ENCODE measurements around the gene CYP20A1.
"Not testable (repeated sequence)": the region's sequence is repeated elsewhere in the genome, so short reads cannot be mapped to it uniquely, and the experiment has no call there.

CYP20A1 gene

DNA sequence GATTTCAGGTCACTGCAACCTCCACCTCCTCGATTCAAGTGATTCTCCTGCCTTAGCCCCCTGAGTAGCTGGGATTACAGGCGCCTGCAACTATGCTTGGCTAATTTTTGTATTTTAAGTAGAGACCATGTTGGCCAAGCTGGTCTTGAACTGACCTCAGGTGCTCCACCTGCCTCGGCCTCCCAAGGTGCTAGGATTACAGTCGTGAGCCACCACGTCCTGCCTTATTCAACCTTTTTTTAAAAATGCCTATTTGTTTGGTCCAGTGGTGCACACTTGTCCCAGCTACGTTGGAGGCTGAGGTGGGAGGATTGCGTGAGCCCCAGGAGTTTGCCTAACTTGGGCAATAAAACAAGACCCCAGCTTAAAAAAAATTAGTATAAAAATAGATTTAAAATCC is 43.3 kb downstream of the CYP20A1 start:
- DNase-seq: no peak

DNA sequence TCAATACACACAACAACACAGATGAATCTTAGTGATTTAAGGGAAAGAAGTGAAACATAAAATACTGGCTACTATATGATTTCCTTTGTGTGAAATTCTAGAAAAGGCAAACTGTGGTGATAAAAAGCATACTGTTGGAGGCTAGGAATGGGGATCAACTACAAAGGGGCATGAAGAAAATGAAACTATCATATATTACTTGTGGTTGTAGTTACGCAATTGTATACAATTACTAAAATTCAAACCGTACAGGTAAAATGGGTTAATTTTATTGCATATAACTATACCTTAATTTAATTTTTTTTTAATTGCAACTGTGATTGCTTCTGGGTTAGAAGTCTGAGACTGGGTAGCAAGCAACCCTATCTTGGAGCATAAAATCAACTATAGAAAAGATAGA is 47.7 kb downstream of the CYP20A1 start:
- DNase-seq: no peak

DNA sequence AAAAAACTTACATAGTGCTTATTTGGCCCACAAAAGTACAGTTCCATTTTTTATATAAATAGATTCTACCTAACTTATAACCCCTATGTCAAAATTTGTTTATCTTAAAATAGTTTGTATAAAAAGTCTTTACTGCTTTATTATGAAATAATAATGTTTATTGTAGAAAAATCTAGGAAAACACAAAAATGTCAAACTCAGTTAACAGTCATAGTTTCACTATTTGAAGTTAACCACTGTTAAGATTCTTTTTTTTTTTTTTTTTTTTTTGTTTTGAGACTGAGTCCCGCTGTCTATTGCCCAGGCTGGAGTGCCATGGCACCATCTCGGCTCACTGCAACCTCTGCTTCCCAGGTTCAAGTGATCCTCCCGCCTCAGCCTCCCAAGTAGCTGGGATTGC is 62.8 kb downstream of the CYP20A1 start:
- DNase-seq: no peak

DNA sequence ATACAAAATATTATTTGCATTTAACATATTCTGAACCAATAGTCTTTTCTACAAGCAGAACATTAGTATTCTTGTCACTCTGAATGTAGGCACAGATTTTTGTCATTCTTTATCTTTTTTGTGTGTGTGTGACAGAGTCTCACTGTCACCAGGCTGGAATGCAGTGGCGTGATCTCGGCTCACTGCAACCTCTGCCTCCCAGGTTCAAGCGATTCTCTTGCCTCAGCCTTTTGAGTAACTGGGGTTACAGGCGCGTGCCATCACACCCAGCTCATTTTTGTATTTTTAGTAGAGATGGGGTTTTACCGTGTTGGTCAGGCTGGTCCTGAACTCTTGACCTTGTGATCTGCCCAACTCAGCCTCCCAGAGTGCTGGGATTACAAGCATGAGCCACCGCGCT is 63.8 kb downstream of the CYP20A1 start:
- DNase-seq: not testable (repeated sequence)

GRCh38 chr2:203310688-203311436 is 72.0 kb downstream of the CYP20A1 start:
- DNase-seq: no peak

GRCh38 chr2:203326356-203326755 is 87.5 kb downstream of the CYP20A1 start:
- DNase-seq: no peak

DNA sequence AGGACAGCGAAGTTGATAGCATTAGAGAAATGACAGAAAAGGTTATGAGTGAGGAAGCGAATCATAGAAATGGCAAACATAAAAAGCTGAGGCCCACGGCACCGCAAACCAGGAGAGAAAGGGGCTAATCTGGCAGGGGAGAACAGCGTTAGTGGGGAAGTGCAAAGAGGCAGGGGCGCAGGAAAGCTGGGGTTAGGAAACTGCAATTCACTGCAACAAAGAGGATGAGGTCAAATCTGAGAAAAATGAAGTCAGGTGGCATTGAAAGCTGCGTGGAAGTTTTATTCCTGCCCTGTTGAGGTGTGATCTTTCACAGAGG is 88.7 kb downstream of the CYP20A1 start:
- DNase-seq: no peak

- peak; percentile 37 for DNase-seq
Measured at GRCh38 chr2:203327901-203328759, 89.3 kb downstream of the CYP20A1 start, which contains the start of gene ABI2. TSS of gene ABI2 (plus strand) at chr2:203328394. CDS start at chr2:203328515, 121 bp downstream.

GRCh38 chr2:203328760-203329540 is 90.1 kb downstream of the CYP20A1 start:
- peak; percentile 6 for DNase-seq

GRCh38 chr2:203330434-203330833 is 91.6 kb downstream of the CYP20A1 start:
- DNase-seq: no peak

GRCh38 chr2:203338322-203338721 is 99.5 kb downstream of the CYP20A1 start:
- no peak for DNase-seq

DNA sequence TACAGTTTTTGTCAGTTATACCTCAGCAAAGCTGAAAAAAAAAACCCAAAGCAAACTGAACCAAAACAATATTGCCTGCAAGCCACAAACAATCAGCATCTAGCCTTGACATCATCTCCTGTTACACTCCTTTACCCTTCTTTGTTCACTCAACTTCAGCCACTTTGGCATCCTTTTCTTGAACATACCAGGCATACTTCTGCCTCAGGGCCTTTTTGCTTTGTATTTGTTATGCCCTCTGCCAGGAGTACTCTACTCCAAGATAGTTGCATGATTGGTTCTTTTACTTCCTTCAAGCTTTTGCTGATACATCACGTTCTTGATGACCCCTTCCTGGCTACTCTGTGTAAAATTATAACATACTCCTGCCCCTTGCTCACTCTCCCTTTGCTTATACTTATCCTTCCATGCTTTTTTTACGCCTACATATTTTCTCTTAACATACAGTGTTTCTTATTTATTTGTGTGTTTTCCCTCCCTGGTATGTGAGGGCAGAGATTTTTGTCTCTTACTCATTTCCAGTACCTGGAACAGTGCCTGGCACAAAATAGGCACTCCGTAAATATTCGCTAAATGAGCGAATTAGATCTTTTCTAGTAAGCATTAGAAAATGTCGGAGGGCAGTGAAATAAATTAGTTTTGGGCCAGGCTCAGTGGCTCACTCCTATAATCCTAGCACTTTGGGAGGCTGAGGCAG is 102.1 kb downstream of the CYP20A1 start:
- DNase-seq: no peak

DNA sequence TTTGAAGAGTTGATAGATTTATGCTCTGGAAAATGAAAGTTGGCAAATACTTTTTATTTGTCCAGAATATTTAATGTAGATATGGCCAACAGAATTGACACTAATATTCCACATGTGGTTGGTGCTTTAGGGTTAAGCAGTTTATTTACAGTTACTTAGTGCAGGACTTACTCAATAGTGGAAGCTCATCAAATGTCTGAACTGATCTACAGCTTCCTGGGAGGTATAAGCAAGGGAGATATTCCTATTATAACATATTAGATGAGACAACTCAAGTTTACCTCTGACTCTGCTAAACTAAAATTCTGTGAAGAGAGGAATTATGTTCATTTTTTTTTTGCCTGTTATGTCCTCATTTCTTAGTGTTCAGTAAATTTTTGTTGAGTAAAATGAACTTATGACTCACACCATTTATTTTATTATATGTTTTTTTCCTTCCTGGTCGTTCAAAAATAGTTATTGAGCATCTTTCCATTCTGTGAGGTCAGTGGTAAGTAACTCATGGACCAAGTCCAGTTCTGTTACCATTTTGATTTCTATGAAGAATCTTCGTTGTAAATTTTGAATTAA is 103.0 kb downstream of the CYP20A1 start:
- no peak for DNase-seq

DNA sequence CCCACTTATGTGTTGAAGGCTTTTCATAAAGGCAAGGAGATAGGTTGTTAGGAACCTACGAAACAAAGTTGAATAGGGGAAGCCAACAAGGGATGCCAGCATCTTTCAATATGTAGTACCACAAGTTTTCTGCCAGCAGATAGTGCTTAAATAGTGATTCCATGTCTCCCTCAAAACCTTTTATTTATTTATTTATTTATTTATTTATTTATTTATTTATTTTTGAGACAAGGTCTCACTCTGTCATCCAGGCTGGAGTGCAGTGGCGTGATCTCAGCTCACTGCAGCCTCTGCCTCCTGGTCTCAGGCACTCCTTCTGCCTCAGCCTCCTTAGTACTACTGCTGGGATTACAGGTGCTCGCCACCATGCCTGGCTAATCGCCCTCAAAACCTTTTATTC is 103.6 kb downstream of the CYP20A1 start:
- DNase-seq: not testable (repeated sequence)

- no peak for DNase-seq
Measured at GRCh38 chr2:203344667-203345066, 105.8 kb downstream of the CYP20A1 start.

DNA sequence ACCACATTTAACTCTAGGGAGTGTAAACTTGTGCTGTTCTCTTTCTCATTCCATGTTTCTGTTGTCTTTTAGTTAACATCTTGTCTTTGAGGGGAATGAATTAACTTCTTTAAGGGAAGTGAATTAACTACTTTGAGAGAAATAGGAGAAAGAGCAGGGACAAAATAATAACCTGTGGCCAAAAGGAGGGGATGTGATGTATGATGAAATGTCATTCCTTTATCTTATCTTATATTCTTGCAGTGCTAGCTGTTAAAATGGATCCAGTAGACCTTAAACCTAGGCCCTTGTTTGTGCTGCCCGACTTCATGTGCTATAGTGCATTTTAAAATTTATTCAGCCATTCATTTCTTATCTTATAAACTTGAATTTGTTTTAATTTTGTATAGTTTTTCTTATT is 107.8 kb downstream of the CYP20A1 start:
- no peak for DNase-seq

DNA sequence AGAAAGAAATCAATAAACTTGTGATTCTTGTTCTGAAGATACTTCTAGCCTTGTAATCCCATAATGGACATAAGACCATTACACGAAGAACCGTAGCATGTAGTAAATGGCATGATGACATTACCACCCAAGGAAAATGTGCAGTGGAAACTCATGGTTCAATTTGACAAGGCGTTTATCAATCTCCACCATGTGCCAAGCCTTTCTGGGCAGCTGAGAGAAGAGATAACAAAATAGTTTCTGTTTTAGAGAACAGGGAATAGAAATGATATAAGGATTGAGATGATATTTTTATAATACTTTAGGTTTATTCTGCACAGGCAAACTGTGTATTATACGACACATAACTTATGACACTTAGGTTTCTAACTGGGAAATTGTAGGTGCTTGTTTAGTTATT is 108.6 kb downstream of the CYP20A1 start:
- no peak for DNase-seq

DNA sequence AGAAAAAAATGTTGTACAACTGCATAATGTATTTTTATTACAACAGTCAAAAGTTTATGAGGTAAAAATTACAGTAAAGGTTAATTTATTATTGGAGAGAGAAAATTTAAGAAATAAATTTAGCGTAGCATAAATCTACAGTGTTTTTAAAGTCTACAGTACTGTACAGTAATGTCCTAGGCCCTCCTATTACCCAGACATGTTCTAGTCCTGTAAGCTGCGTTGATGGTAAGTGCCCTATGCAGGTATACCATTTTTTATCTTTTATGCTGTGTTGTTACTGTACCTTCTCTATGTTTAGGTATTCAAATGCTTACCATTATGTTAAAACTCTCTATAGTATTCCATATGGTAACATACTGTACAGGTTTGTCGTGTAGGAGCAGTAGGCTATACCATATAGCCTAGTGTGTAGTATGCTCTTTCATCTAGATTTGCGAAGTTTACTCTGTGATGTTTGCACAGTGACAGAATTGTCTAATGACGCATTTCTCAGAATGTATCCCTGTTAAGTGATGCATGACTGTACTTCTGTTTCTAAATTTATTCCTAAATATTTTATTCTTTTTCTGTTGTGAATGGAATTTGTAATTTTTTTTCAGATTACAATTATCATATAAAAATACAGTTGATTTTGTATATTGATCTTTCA is 113.9 kb downstream of the CYP20A1 start:
- no peak for DNase-seq

GRCh38 chr2:203354966-203355365 is 116.1 kb downstream of the CYP20A1 start:
- DNase-seq: no peak
